Measurements from ENCODE around the gene TMED1. TPM values are rescaled to one million over a fixed set of nuclear protein-coding genes. Genes with fewer than 3 reads are reported as not detected.

TMED1 gene
- total and polyA plus RNA-seq, 3 experiments from 2014 or later = 15.7 to 29.9 (median 16.6) TPM

GRCh38 chr19:10836479-10837330 lies 693 bp upstream of the TMED1 start:
- H3K4me1 ChIP-seq (ENCODE audit: insufficient read depth, low read length) = peaks cover 7% of the 10 kb centered on the region
- CTCF ChIA-PET = interaction anchor here (0.7 to 4.4 kb wide), 9 partner anchors 19 to 469 kb away, joined by 3 to 25 read pairs (median 6); partner anchors contain the start of genes CARM1, DNM2 and QTRT1
- Mint-ChIP-seq H3K4me1 (peaks cover 14 to 20% (median 15%) of the 10 kb centered on the region in 3 donors), H3K9me3 (peaks cover 0 to 9% (median 4%) of the 10 kb centered on the region in 5 donors), H3K27me3 (peaks cover 0 to 8% of the 10 kb centered on the region in 2 donors), H3K27ac (peak overlapping the region; percentile 97 to 100 (median 99)), H3K4me3 (peak overlapping the region; percentile 88 to 98 (median 97)), H3K36me3 (peaks cover 2 to 31% (median 5%) of the 10 kb centered on the region in 3 donors)
- H3K27ac ChIP-seq (ENCODE audit: low read depth, low read length) = peak overlapping the region; percentile 95
- H3K36me3 ChIP-seq (ENCODE audit: insufficient read depth, low read length) = no peaks in the 10 kb centered on the region
- H3K27me3 ChIP-seq (ENCODE audit: insufficient read depth, low read length, poor library complexity, severe bottlenecking) = no peaks in the 10 kb centered on the region
- no peaks in the 10 kb centered on the region for H3K9me3 ChIP-seq (ENCODE audit: low read length)
- peak in 3 of 5 donors; percentile 57 to 87 (median 70) for DNase-seq
- H3K4me3 ChIP-seq (ENCODE audit: low read length) = peak overlapping the region; percentile 93
- POLR2A ChIA-PET = interaction anchor here (0.5 to 2.2 kb wide), 14 partner anchors 28 to 418 kb away, joined by 3 to 14 read pairs (median 6); partner anchors contain the start of genes CARM1 and DNM2

DNA sequence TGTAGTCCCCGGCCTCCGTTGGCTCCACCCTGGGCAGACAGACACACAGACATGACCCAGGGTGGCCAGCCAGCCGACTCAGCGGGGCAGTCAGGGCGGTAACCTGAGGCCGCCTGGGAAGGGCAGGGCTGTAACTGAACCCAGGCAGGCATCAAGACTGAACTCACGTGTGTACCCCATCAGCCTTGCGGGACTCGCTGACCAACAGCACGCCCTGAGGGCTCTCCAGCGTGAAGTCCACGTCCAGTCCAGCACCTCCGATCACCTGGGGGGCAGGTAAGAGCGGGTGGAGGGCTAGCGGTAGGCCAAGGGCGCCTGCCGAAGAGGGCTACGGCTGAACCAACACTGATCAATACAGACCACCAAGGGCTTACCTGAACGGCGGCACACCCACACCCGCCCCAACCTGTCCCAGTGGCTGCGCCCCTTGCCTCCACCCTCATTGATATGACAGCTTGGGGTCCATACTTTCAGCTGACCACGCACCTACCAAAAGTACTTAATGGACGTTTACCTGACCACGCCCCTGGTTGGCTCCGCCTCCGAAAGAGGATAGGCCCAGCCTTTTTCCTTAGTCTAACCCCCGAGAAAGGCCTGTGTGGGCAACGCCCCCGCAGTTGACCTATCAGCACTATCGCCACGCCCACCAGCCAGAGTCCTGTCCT lies 791 bp downstream of the TMED1 start:
- Mint-ChIP-seq H3K27me3 (peaks cover 0 to 8% of the 10 kb centered on the region in 2 donors), H3K36me3 (peaks cover 2 to 40% (median 5%) of the 10 kb centered on the region in 3 donors), H3K27ac (peak overlapping the region; percentile 97 to 100 (median 99)), H3K4me1 (peaks cover 14 to 20% (median 15%) of the 10 kb centered on the region in 3 donors), H3K9me3 (peaks cover 0 to 9% (median 4%) of the 10 kb centered on the region in 5 donors), H3K4me3 (peak overlapping the region; percentile 88 to 98 (median 97))
- CTCF ChIA-PET = interaction anchor here (0.9 to 4.4 kb wide), 8 partner anchors 11 to 267 kb away, joined by 3 to 25 read pairs (median 6); partner anchors contain the start of genes CARM1, DNM2 and QTRT1
- no peak for DNase-seq
- H3K4me3 ChIP-seq (ENCODE audit: low read length) = peak overlapping the region; percentile 93
- H3K27ac ChIP-seq (ENCODE audit: low read depth, low read length) = peak overlapping the region; percentile 95
- H3K36me3 ChIP-seq (ENCODE audit: insufficient read depth, low read length) = peaks cover 4% of the 10 kb centered on the region
- H3K9me3 ChIP-seq (ENCODE audit: low read length) = no peaks in the 10 kb centered on the region
- POLR2A ChIA-PET = interaction anchor here (0.7 to 2.2 kb wide), 12 partner anchors 14 to 233 kb away, joined by 3 to 11 read pairs (median 5); partner anchors contain the start of genes CARM1 and DNM2
- peaks cover 7% of the 10 kb centered on the region for H3K4me1 ChIP-seq (ENCODE audit: insufficient read depth, low read length)
- H3K27me3 ChIP-seq (ENCODE audit: insufficient read depth, low read length, poor library complexity, severe bottlenecking) = no peaks in the 10 kb centered on the region

- no peak for DNase-seq
- H3K27ac Mint-ChIP-seq = peak overlapping the region in 3 of 8 donors; percentile 43 to 98 (median 89)
- peaks cover 2 to 60% (median 5%) of the 10 kb centered on the region in 3 donors for H3K36me3 Mint-ChIP-seq
- H3K4me1 ChIP-seq (ENCODE audit: insufficient read depth, low read length) = peaks cover 7% of the 10 kb centered on the region
- H3K9me3 ChIP-seq (ENCODE audit: low read length) = no peaks in the 10 kb centered on the region
- no peak overlapping the region for H3K27ac ChIP-seq (ENCODE audit: low read depth, low read length)
- H3K4me1 Mint-ChIP-seq = peaks cover 14 to 20% (median 15%) of the 10 kb centered on the region in 3 donors
- H3K9me3 Mint-ChIP-seq = peaks cover 0 to 9% (median 4%) of the 10 kb centered on the region in 5 donors
- no peak overlapping the region for H3K4me3 ChIP-seq (ENCODE audit: low read length)
- peaks cover 0 to 8% of the 10 kb centered on the region in 2 donors for H3K27me3 Mint-ChIP-seq
- ChIA-PET CTCF (interaction anchor here (0.9 kb wide), 1 partner anchor 116 kb away, joined by 4 read pairs; no protein-coding TSS in a partner anchor), POLR2A (no interaction called here)
- peaks cover 10% of the 10 kb centered on the region for H3K36me3 ChIP-seq (ENCODE audit: insufficient read depth, low read length)
- peak overlapping the region in 1 of 7 donors; percentile 58 for H3K4me3 Mint-ChIP-seq
- H3K27me3 ChIP-seq (ENCODE audit: insufficient read depth, low read length, poor library complexity, severe bottlenecking) = no peaks in the 10 kb centered on the region
Observed at GRCh38 chr19:10832939-10833296, 3.1 kb downstream of the TMED1 start.

DNA sequence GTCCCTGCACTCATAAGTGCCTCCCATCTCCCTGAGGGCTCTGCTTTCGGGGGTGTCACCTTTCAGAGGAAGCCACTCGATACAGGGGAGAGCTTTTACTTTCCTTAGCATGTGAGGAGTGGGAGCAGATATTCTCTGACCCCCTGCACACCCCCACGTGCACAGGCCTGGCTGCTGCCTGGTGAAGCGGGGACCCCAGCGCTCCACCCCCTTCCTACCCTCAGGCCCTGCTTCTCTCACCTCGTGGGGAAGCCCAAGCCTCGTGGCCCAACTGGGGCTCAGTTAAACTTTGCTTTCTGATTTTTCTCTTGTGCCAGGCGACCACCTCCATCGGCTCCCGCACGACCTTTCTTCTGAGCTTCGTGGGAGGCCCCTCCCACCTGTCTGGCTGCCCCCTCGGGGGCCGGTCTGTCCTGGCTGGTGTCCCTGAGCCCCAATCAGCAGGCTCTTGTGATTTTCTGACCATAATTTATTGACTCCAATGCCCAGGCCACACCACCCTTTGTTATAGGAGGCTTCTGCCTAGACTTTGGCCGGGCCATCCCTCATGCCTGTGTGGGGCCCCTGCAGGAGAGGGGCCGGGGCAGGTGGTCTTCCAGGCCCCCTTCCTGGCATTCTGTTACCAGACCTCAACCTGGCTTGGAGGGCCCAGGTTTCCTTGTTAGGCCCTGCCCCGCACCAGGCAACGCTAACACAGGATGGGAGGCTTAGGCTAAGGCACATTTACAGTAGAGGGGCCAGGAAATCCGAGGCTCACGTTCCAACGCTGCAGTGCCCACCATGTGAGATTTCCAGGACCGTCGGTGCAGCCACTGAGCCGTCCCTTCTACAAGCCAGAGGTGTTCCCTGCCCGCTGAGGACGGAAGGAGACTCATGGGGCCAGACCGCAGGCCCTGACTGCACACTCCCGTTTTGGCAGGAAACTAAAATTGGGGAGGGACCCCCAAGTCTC lies 3.7 kb downstream of the TMED1 start:
- Histone ChIP-seq H3K9me3 (ENCODE audit: low read length) (no peaks in the 10 kb centered on the region), H3K27ac (ENCODE audit: low read depth, low read length) (no peak overlapping the region), H3K4me3 (ENCODE audit: low read length) (no peak overlapping the region), H3K36me3 (ENCODE audit: insufficient read depth, low read length) (peaks cover 10% of the 10 kb centered on the region), H3K27me3 (ENCODE audit: insufficient read depth, low read length, poor library complexity, severe bottlenecking) (no peaks in the 10 kb centered on the region), H3K4me1 (ENCODE audit: insufficient read depth, low read length) (peaks cover 7% of the 10 kb centered on the region)
- Mint-ChIP-seq H3K4me3 (no peak overlapping the region), H3K36me3 (peaks cover 2 to 65% (median 5%) of the 10 kb centered on the region in 3 donors), H3K27me3 (peaks cover 0 to 8% of the 10 kb centered on the region in 2 donors), H3K4me1 (peaks cover 14 to 20% (median 15%) of the 10 kb centered on the region in 3 donors), H3K27ac (peak overlapping the region in 3 of 8 donors; percentile 45 to 87 (median 47)), H3K9me3 (peaks cover 0 to 9% (median 4%) of the 10 kb centered on the region in 5 donors)
- DNase-seq = no peak
- ChIA-PET POLR2A (interaction anchor here (0.6 kb wide), 1 partner anchor 345 kb away, joined by 4 read pairs; no protein-coding TSS in a partner anchor), CTCF (interaction anchor here (0.9 to 1.6 kb wide), 2 partner anchors 11 to 115 kb away, joined by 4 read pairs; no protein-coding TSS in a partner anchor)

DNA sequence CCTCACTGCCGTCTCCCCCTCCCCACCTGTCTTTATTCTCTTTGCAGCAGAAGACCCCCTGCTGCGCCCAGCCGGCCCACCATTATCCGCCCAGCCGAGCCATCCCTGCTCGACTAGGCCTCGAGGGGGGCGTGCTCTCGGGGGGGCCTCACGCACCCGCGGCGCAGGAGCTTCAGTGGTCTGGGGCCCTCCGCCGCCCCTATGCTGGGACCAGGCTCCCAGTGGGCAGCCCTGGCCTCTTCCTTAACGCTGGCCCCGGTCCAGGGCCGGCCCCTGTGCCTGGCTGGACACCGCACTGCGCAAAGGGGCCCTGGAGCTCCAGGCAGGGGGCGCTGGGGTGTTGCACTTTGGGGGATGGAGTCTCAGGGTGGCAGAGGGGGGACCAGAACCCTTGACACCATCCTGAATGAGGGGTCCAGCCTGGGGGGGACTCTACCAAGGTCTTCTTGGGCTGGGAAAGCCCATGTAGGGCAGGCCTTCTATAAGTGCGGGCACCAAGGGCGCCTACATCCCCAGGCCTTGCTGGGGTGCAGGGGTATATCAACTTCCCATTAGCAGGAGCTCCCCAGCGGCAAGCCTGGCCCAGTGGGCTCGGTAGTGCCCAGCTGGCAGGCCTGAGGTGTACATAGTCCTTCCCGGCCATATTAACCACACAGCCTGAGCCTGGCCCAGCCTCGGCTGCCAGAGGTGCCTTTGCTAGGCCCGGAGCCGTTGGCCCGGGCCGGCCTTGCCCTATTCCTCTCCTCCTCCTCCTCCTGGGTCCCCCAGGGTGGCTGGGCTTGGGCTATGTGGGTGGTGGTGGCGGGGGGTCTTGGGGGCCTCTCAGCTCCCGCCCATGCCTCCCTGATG lies 4.9 kb downstream of the TMED1 start:
- POLR2A ChIA-PET = no interaction called here
- DNase-seq = no peak
- peaks cover 0 to under 1% (median 0%) of the 10 kb centered on the region in 5 donors for H3K9me3 Mint-ChIP-seq
- Histone ChIP-seq H3K27ac (ENCODE audit: low read depth, low read length) (no peak overlapping the region), H3K27me3 (ENCODE audit: insufficient read depth, low read length, poor library complexity, severe bottlenecking) (no peaks in the 10 kb centered on the region), H3K4me3 (ENCODE audit: low read length) (no peak overlapping the region), H3K9me3 (ENCODE audit: low read length) (no peaks in the 10 kb centered on the region), H3K36me3 (ENCODE audit: insufficient read depth, low read length) (peaks cover 17% of the 10 kb centered on the region), H3K4me1 (ENCODE audit: insufficient read depth, low read length) (no peaks in the 10 kb centered on the region)
- peaks cover 0 to 4% of the 10 kb centered on the region in 2 donors for H3K27me3 Mint-ChIP-seq
- H3K4me1 Mint-ChIP-seq = peaks cover 6 to 9% (median 8%) of the 10 kb centered on the region in 3 donors
- no peak overlapping the region for H3K4me3 Mint-ChIP-seq
- peaks cover under 1 to 71% (median 2%) of the 10 kb centered on the region in 3 donors for H3K36me3 Mint-ChIP-seq
- peak overlapping the region in 1 of 8 donors; percentile 14 for H3K27ac Mint-ChIP-seq
- CTCF ChIA-PET = interaction anchor here (1.6 kb wide), 1 partner anchor 10 kb away, joined by 4 read pairs; no protein-coding TSS in a partner anchor

- DNase-seq = no peak
- H3K27ac Mint-ChIP-seq = peak overlapping the region in 2 of 8 donors; percentile 47 to 58
- peaks cover 21% of the 10 kb centered on the region for H3K36me3 ChIP-seq (ENCODE audit: insufficient read depth, low read length)
- peaks cover under 1 to 4% (median 1%) of the 10 kb centered on the region in 3 donors for H3K4me1 Mint-ChIP-seq
- no peaks in the 10 kb centered on the region for H3K9me3 ChIP-seq (ENCODE audit: low read length)
- no peaks in the 10 kb centered on the region for H3K9me3 Mint-ChIP-seq
- no peaks in the 10 kb centered on the region for H3K27me3 ChIP-seq (ENCODE audit: insufficient read depth, low read length, poor library complexity, severe bottlenecking)
- H3K4me3 Mint-ChIP-seq = no peak overlapping the region
- no peak overlapping the region for H3K4me3 ChIP-seq (ENCODE audit: low read length)
- peaks cover 0 to 4% of the 10 kb centered on the region in 2 donors for H3K27me3 Mint-ChIP-seq
- H3K27ac ChIP-seq (ENCODE audit: low read depth, low read length) = no peak overlapping the region
- peaks cover 0 to 72% (median 1%) of the 10 kb centered on the region in 3 donors for H3K36me3 Mint-ChIP-seq
- CTCF ChIA-PET = no interaction called here
- POLR2A ChIA-PET = no interaction called here
- H3K4me1 ChIP-seq (ENCODE audit: insufficient read depth, low read length) = no peaks in the 10 kb centered on the region
Observed at GRCh38 chr19:10830370-10830769, 5.6 kb downstream of the TMED1 start.

Data from CD8-positive, alpha-beta memory T cell (primary cell).